Measurements from ENCODE around the gene PGRMC2.

DNA sequence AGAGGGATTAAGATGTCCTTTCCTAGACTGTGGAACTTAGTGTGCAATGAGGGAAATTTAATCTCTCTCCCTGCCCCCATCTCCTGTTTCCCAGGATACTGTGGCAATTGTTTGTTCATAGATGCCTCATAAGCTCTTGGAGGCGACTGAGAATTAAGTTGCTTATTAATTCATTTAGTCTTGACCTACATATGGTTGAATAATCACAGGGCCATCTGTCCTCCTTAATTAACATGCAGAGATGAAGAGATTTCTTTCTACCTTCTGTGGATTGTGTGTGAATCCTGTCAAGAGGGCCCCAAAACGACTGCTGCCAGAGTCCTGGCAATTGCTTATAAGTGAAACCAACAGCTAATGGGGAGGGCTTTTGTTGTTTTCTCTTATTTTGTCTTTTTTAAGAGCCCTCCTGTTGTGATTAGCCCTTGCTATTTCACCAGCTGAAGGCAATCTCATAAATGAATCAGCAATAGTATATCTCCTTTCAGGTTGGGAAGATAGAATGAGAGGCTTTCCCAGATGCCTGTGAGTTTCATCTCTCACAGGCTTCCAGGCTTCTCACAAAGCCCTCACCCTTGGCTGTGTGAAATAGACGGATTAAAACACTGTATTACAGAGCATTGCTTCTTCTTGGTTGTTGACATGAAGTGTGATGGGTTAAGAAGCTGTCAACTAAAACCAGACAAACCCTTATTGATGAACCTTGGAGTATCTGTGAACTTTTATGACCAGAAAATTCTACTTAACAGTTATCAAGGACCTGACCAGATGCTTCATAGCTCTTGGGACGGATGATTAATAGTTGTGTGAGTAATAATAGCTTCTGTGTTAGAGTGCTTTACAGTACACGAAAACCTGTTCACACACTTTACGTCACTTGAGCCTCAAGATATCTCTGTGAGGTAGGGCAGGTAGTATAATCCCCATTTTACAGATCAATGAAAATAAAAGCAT lies 58.5 kb downstream of the PGRMC2 start:
- TF ChIP-seq ZNF274 (IDR thresholded peaks at IDR 0.05; ENCODE audit: low read depth, low read length) (no peak), YY1 (IDR thresholded peaks at IDR 0.05; ENCODE audit: insufficient read depth, insufficient read length) (no peak)

Data from NT2/D1 (cell line).